Activated naive CD4-positive, alpha-beta T cell (primary cell): ENCODE measurements around the gene NAA50.

Experiments used
- DNase-seq, 4 experiments: peaks; one replicate each; lab custom pipeline; 2025; lab: John Stamatoyannopoulos, UW

Gene NAA50

GRCh38 chr3:113741620-113742019 lies 4.4 kb downstream of the NAA50 start:
- DNase-seq, result no peak

GRCh38 chr3:113741086-113741485 lies 5.0 kb downstream of the NAA50 start:
- DNase-seq, result no peak

- DNase-seq, result no peak
These were observed 9.4 kb downstream of the NAA50 start for GRCh38 chr3:113736548-113737089.

- no peak for DNase-seq
These were observed 14.4 kb downstream of the NAA50 start for GRCh38 chr3:113731694-113732093.

GRCh38 chr3:113730550-113730949 lies 15.5 kb downstream of the NAA50 start:
- no peak for DNase-seq

- DNase-seq, result no peak
These were observed 17.4 kb downstream of the NAA50 start for GRCh38 chr3:113728661-113729060.

GRCh38 chr3:113721636-113722035 lies 24.4 kb downstream of the NAA50 start:
- no peak for DNase-seq

- DNase-seq, result no peak
These were observed 26.3 kb downstream of the NAA50 start for GRCh38 chr3:113719758-113720157.

GRCh38 chr3:113719294-113719693 lies 26.8 kb downstream of the NAA50 start:
- no peak for DNase-seq

GRCh38 chr3:113717818-113718217 lies 28.2 kb downstream of the NAA50 start:
- DNase-seq, result no peak

GRCh38 chr3:113717308-113717707 lies 28.7 kb downstream of the NAA50 start:
- DNase-seq, result no peak

- DNase-seq, result no peak
These were observed 31.3 kb downstream of the NAA50 start for GRCh38 chr3:113714702-113715101.

- no peak for DNase-seq
These were observed 33.9 kb downstream of the NAA50 start for GRCh38 chr3:113712129-113712528.

- no peak for DNase-seq
These were observed 38.2 kb downstream of the NAA50 start for GRCh38 chr3:113707835-113708234.

- no peak for DNase-seq
These were observed 47.1 kb downstream of the NAA50 start for GRCh38 chr3:113698956-113699355.

GRCh38 chr3:113698213-113698742 lies 47.8 kb downstream of the NAA50 start:
- DNase-seq, result no peak

GRCh38 chr3:113697500-113698090 lies 48.5 kb downstream of the NAA50 start:
- DNase-seq, result no peak

- DNase-seq, result peak; percentile 89 to 96 (median 94)
These were observed 49.2 kb downstream of the NAA50 start for GRCh38 chr3:113696658-113697499.

- peak; percentile 48 to 83 (median 64) for DNase-seq
These were observed 50.0 kb downstream of the NAA50 start, which contains the start of gene USF3 for GRCh38 chr3:113695786-113696645. TSS of gene USF3 (minus strand) at chr3:113696642. CDS start at chr3:113674878, 21,764 bp downstream.

GRCh38 chr3:113695431-113695785 lies 50.6 kb downstream of the NAA50 start:
- no peak for DNase-seq

- no peak for DNase-seq
These were observed 55.6 kb downstream of the NAA50 start for GRCh38 chr3:113690482-113690881.
